OCI-LY1 (cell line): ENCODE measurements around the gene SPNS2.

ENCODE experiments used
- H2AFZ ChIP-seq: fragments of 200-600 bp; sonication (generic), shearing (Covaris generic); 2 replicates; pipeline ENCODE4 v1.6.0; 2014; ENCODE audit warnings: antibody characterized with exemption, mild to moderate bottlenecking, low read length
- H3F3A ChIP-seq: fragments of 200-600 bp; sonication (generic), shearing (Covaris generic); 2 replicates; pipeline ENCODE4 v1.6.0; 2014; ENCODE audit warnings: mild to moderate bottlenecking, antibody characterized with exemption, low read length, moderate library complexity; ENCODE audit not compliant: insufficient read depth
- H3K27ac ChIP-seq: fragments of 200-600 bp; sonication (generic); 2 replicates; pipeline ENCODE4 v1.5.1; 2014; ENCODE audit warnings: low read length, mixed run types, mild to moderate bottlenecking, low read depth; ENCODE audit not compliant: poor library complexity, severe bottlenecking
- H3K27me3 ChIP-seq: fragments of 200-600 bp; sonication (generic); 2 replicates; pipeline ENCODE4 v1.6.0; 2014; ENCODE audit warnings: antibody characterized with exemption, mild to moderate bottlenecking, low read length, moderate library complexity; ENCODE audit not compliant: insufficient read depth
- H3K36me3 ChIP-seq: fragments of 200-600 bp; sonication (generic); 2 replicates; pipeline ENCODE4 v1.6.1; 2014; ENCODE audit warnings: mild to moderate bottlenecking, antibody characterized with exemption, low read length, moderate library complexity, mixed read lengths; ENCODE audit not compliant: insufficient read depth
- H3K4me1 ChIP-seq: fragments of 200-600 bp; sonication (generic); 2 replicates; pipeline ENCODE4 v1.5.1; 2014; ENCODE audit warnings: mild to moderate bottlenecking, low read length, moderate library complexity; ENCODE audit not compliant: insufficient read depth, severe bottlenecking
- H3K4me2 ChIP-seq: fragments of 200-600 bp; sonication (generic), shearing (Covaris generic); 2 replicates; pipeline ENCODE4 v1.6.1; 2014; ENCODE audit warnings: low read length
- H3K4me3 ChIP-seq: fragments of 200-600 bp; sonication (generic); 2 replicates; pipeline ENCODE4 v1.5.1; 2014; ENCODE audit warnings: low read length, low read depth, mild to moderate bottlenecking, mixed read lengths; ENCODE audit not compliant: poor library complexity, severe bottlenecking
- H3K79me2 ChIP-seq: fragments of 200-600 bp; shearing (Covaris generic); 2 replicates; pipeline ENCODE4 v1.6.1; 2016; ENCODE audit warnings: mixed run types, low read length, mixed read lengths; ENCODE audit not compliant: insufficient read depth
- H3K9ac ChIP-seq: fragments of 200-600 bp; sonication (generic), shearing (Covaris generic); 2 replicates; pipeline ENCODE4 v1.6.1; 2014; ENCODE audit warnings: mild to moderate bottlenecking, low read length, mixed read lengths
- H3K9me2 ChIP-seq: fragments of 200-600 bp; sonication (generic), shearing (Covaris generic); 2 replicates; pipeline ENCODE4 v1.6.1; 2014; ENCODE audit warnings: low read depth, mild to moderate bottlenecking, low read length, mixed read lengths
- H3K9me3 ChIP-seq: fragments of 200-600 bp; shearing (Covaris generic); 2 replicates; pipeline ENCODE4 v1.6.1; 2014; ENCODE audit warnings: low read length, mixed read lengths
- H4K20me1 ChIP-seq: fragments of 200-600 bp; sonication (generic), shearing (Covaris generic); 2 replicates; pipeline ENCODE4 v1.6.0; 2016; ENCODE audit warnings: mild to moderate bottlenecking, low read length; ENCODE audit not compliant: insufficient read depth
- CTCF ChIP-seq: fragments of 200-600 bp; sonication (generic), shearing (Covaris generic); IDR thresholded peaks from 2 replicates; pipeline ENCODE4 v1.5.1; 2017; ENCODE audit warnings: mild to moderate bottlenecking, antibody characterized with exemption, low read length, moderate library complexity, mixed read lengths
- EZH2 ChIP-seq: fragments of 200-600 bp; sonication (generic), shearing (Covaris generic); IDR thresholded peaks from 2 replicates; pipeline ENCODE4 v1.8.0; 2017; ENCODE audit warnings: borderline replicate concordance, mixed run types, mild to moderate bottlenecking, antibody characterized with exemption, low read length, moderate library complexity, mixed read lengths

The SPNS2 gene

GRCh38 chr17:4572131-4572530, 73.5 kb downstream of the SPNS2 start:
- H3K27ac ChIP-seq = no peak overlapping the region
- TF ChIP-seq CTCF (no peak), EZH2 (no peak)
- no peaks in the 10 kb centered on the region for H3K36me3 ChIP-seq
- H3K27me3 ChIP-seq = peaks cover 14% of the 10 kb centered on the region; the same call in 1 of the 2 replicates
- H3K4me3 ChIP-seq = no peak overlapping the region
- no peaks in the 10 kb centered on the region for H3F3A ChIP-seq
- H3K4me1 ChIP-seq = no peaks in the 10 kb centered on the region
- no peaks in the 10 kb centered on the region for H3K9me2 ChIP-seq
- H3K9ac ChIP-seq = no peak overlapping the region
- no peak overlapping the region for H3K4me2 ChIP-seq
- no peaks in the 10 kb centered on the region for H4K20me1 ChIP-seq
- no peaks in the 10 kb centered on the region for H3K79me2 ChIP-seq
- no peak overlapping the region for H2AFZ ChIP-seq
- no peaks in the 10 kb centered on the region for H3K9me3 ChIP-seq

DNA sequence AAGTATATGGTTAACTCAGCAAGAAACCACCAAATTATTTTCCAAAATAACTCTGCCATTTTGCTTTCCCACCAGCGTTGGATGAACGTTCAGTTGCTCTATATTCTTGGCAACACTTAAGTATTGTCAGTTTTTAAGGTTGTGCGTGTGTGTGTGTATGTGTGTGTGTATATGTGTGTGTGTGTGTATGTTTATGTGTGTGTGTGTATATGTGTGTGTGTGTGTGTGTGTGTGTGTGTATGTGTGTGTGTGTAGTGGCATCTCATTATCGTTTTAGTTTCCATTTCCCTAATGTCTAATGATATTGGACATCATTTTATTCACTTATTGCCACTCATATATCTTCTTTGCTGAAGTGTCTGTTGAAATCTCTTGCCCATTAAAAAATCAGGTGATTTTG, 74.4 kb downstream of the SPNS2 start:
- H4K20me1 ChIP-seq = no peaks in the 10 kb centered on the region
- no peak overlapping the region for H2AFZ ChIP-seq
- H3K4me3 ChIP-seq = no peak overlapping the region
- H3K27me3 ChIP-seq = peaks cover 14% of the 10 kb centered on the region; the same call in 1 of the 2 replicates
- no peaks in the 10 kb centered on the region for H3K79me2 ChIP-seq
- H3K27ac ChIP-seq = no peak overlapping the region
- no peaks in the 10 kb centered on the region for H3K9me3 ChIP-seq
- H3K4me2 ChIP-seq = no peak overlapping the region
- H3F3A ChIP-seq = no peaks in the 10 kb centered on the region
- H3K9ac ChIP-seq = no peak overlapping the region
- no peaks in the 10 kb centered on the region for H3K9me2 ChIP-seq
- TF ChIP-seq CTCF = no peak
- TF ChIP-seq EZH2 = no peak
- no peaks in the 10 kb centered on the region for H3K36me3 ChIP-seq
- no peaks in the 10 kb centered on the region for H3K4me1 ChIP-seq

DNA sequence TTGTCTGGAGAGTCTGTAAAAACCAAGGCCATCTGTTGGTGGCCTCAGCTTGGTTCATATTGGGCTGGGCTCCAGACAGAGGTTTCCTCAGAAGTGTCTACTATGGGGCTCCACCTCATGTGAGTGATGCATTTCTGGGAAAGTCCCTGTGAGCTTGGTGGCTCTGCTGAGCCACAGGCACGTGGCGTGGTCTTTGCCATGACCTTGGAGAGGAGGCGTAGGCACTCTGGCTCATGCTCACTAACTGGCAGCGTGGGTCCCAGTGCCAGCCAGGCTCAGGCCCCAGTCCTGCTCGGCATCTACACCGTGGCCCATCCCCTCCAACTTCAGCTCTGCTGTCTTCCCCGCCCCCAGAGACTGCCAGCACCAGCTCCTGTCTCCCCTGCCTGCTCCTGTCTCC, 75.0 kb downstream of the SPNS2 start:
- Histone ChIP-seq H3K27ac (no peak overlapping the region), H3K36me3 (no peaks in the 10 kb centered on the region), H3F3A (no peaks in the 10 kb centered on the region), H3K4me3 (no peak overlapping the region), H3K9me2 (no peaks in the 10 kb centered on the region), H3K9me3 (no peaks in the 10 kb centered on the region), H3K4me2 (no peak overlapping the region), H3K27me3 (peaks cover 14% of the 10 kb centered on the region; the same call in 1 of the 2 replicates), H4K20me1 (no peaks in the 10 kb centered on the region), H3K9ac (no peak overlapping the region), H3K79me2 (no peaks in the 10 kb centered on the region), H3K4me1 (no peaks in the 10 kb centered on the region), H2AFZ (no peak overlapping the region)
- TF ChIP-seq EZH2 (no peak), CTCF (no peak)
